CD4-positive, alpha-beta T cell (primary cell): Measurements from ENCODE around the gene PLXNB2. TPM values are rescaled to one million over a fixed set of nuclear protein-coding genes. Genes with fewer than 3 reads are reported as not detected.

Source experiments
- ATAC-seq: fragments of 200-7000 bp; cut with Tn5 transposase; one replicate; pipeline ENCODE4 v1.10.0; 2022; ENCODE audit warnings: mild to moderate bottlenecking; ENCODE audit not compliant: poor library complexity
- CTCF ChIA-PET: fragments of 350-600 bp; sonication (Branson Sonifier 250); formaldehyde crosslinking; loops from one replicate; lab custom pipeline; 2021; ENCODE audit warnings: antibody characterized with exemption, inconsistent platforms; lab: Charles Lee
- POLR2A ChIA-PET: fragments of 350-600 bp; sonication (Branson Sonifier 250); formaldehyde crosslinking; loops from one replicate; lab custom pipeline; 2021; ENCODE audit warnings: antibody characterized with exemption, inconsistent platforms; lab: Charles Lee
- DNase-seq, 14 experiments: peaks; one replicate each; pipeline ENCODE4 v3.0.0-alpha.2; 2013 to 2020; ENCODE audit warnings: mixed read lengths in 2 of 14
- H3K27ac ChIP-seq, 2 donors: one replicate each; pipeline versions ENCODE4 v1.5.1 to v1.7.0; 2013; ENCODE audit warnings: low read length in 2 of 2, low read depth in 1 of 2, mild to moderate bottlenecking in 1 of 2
- H3K27me3 ChIP-seq, 2 experiments: 1 replicate in 1 of 2; 2 replicates in 1 of 2; pipeline versions ENCODE4 v1.6.1 to v1.7.0; 2013; ENCODE audit warnings: low read length in 2 of 2, control low read depth in 1 of 2, mild to moderate bottlenecking in 1 of 2, moderate library complexity in 1 of 2; ENCODE audit not compliant: insufficient read depth in 2 of 2, control insufficient read depth in 1 of 2
- H3K36me3 ChIP-seq: one replicate; pipeline ENCODE4 v1.6.1; 2013; ENCODE audit warnings: low read length, control low read depth; ENCODE audit not compliant: insufficient read depth
- H3K4me1 ChIP-seq: one replicate; pipeline ENCODE4 v1.6.1; 2013; ENCODE audit warnings: low read length, control low read depth; ENCODE audit not compliant: insufficient read depth
- H3K4me3 ChIP-seq: one replicate; pipeline ENCODE4 v1.5.1; 2013; ENCODE audit warnings: mild to moderate bottlenecking, low read length, moderate library complexity
- H3K9me3 ChIP-seq, 2 experiments: 1 replicate in 1 of 2; 2 replicates in 1 of 2; pipeline versions ENCODE4 v1.6.1 to v1.7.0; 2013; ENCODE audit warnings: low read length in 2 of 2, mild to moderate bottlenecking in 2 of 2, control low read depth in 1 of 2, moderate library complexity in 1 of 2; ENCODE audit not compliant: control insufficient read depth in 1 of 2, insufficient read depth in 1 of 2
- H3K27ac Mint-ChIP-seq: one replicate; pipeline ENCODE4 v1.8.0; 2020; ENCODE audit warnings: mixed read lengths
- H3K27me3 Mint-ChIP-seq: one replicate; pipeline ENCODE4 v1.8.0; 2021; ENCODE audit warnings: mixed read lengths
- H3K36me3 Mint-ChIP-seq: one replicate; pipeline ENCODE4 v1.8.0; 2021; ENCODE audit warnings: low read depth, mixed read lengths
- H3K4me1 Mint-ChIP-seq: one replicate; pipeline ENCODE4 v1.8.0; 2021; ENCODE audit warnings: low read depth, mixed read lengths
- H3K4me3 Mint-ChIP-seq: one replicate; pipeline ENCODE4 v1.8.0; 2020; ENCODE audit warnings: mild to moderate bottlenecking, mixed read lengths
- H3K9me3 Mint-ChIP-seq: one replicate; pipeline ENCODE4 v1.8.0; 2020; ENCODE audit warnings: mixed read lengths
- CTCF ChIP-seq: fragments of 200-600 bp; IDR thresholded peaks from one replicate; pipeline ENCODE4 v1.8.0; 2022; ENCODE audit warnings: antibody characterized with exemption, mild to moderate bottlenecking
- intact Hi-C, 2 experiments: fragments of 100-400 bp; cut with DNase I in 1 of 2; cut with micrococcal nuclease in 1 of 2; formaldehyde crosslinking; loops; one replicate each; pipeline versions ENCODE4 v1.15.1 to v1.9.0; 2023 to 2025; cut with DNase I, micrococcal nuclease
- total RNA-seq, 174 experiments: library from RNA in 2 of 174; stranded (reverse) in 2 of 174; gene quantifications; one replicate each; pipeline ENCODE4 v1.2.3 and lab custom pipeline; 2021 to 2026

The PLXNB2 gene
- total RNA-seq, 2 experiments from 2014 or later = 2.8 to 3.9 TPM

DNA sequence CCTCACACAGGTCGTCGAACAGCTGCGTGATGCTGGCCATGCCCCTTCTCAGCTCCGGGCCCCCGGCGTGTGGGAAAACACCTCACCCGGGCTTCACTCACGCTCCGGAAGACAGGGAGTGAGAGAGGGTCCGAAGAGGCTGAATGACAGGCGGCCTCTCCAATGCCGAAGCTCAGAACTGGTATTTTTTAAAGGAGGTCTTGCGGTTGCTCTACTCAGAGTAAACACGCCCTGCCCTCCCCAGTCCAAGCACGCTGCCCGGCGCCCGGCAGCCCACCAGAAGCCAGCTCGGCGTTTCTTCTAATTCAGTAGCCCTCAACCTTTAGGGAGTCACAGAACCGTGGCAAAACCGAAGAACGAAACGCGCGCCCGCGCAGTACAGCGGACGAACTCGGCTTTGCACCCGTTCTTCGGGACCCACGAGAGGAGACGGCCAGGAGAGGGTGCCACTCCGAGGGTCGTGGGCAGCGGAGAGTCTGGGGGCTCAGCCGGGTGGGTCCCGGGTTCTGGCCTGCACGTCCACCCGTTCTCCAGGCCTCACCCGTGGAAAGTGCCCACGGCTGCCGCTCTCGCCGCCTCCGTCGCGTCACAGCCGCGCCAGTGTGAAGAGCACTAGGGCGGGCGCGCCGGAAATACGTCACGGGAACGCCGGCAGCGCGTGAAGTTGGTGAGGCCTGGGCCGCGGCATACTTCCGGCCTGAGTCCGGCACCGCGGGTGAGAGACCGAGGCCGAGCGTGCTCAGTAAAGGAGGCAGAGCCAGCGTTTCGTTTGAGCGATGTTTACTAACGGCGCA lies 62.8 kb downstream of the PLXNB2 start, which contains the start of gene TUBGCP6:
Gene TUBGCP6, minus strand, starts transcription at position 604 of the 794 bp plus-strand sequence. Its CDS starts 564 bp downstream, at position 40.
- ATAC-seq (peak; percentile 73), DNase-seq (peak; percentile 76 to 97 (median 90))
- Mint-ChIP-seq H3K9me3 (no peaks in the 10 kb centered on the region), H3K27me3 (no peaks in the 10 kb centered on the region), H3K36me3 (peaks cover 43% of the 10 kb centered on the region), H3K4me3 (peak within 1 kb of the TSS; percentile 99), H3K4me1 (peaks cover 47% of the 10 kb centered on the region), H3K27ac (peak within 1 kb of the TSS; percentile 89)
- TF ChIP-seq CTCF = peak; percentile 33
- H3K36me3 ChIP-seq = peaks cover 38% of the 10 kb centered on the region
- CTCF ChIA-PET = interaction anchor here (1.4 to 3.1 kb wide), 4 partner anchors 32 to 318 kb away, joined by 3 to 16 read pairs (median 4); partner anchors contain the start of genes SCO2 and SYCE3
- H3K4me3 ChIP-seq = peak within 1 kb of the TSS; percentile 100
- H3K27me3 ChIP-seq = no peaks in the 10 kb centered on the region
- H3K27ac ChIP-seq = peak within 1 kb of the TSS; percentile 98
- intact Hi-C loops = loop anchor here in 1 of 2 experiments (1.0 to 5.0 kb wide), 3 partner anchors 57 to 264 kb away; partner anchors contain the start of genes NCAPH2, PPP6R2 and TRABD
- H3K4me1 ChIP-seq = peaks cover 92% of the 10 kb centered on the region
- POLR2A ChIA-PET = interaction anchor here (0.7 to 3.8 kb wide), 11 partner anchors 33 to 376 kb away, joined by 3 to 31 read pairs (median 6); partner anchors contain the start of genes DENND6B and SCO2
- H3K9me3 ChIP-seq = no peaks in the 10 kb centered on the region

DNA sequence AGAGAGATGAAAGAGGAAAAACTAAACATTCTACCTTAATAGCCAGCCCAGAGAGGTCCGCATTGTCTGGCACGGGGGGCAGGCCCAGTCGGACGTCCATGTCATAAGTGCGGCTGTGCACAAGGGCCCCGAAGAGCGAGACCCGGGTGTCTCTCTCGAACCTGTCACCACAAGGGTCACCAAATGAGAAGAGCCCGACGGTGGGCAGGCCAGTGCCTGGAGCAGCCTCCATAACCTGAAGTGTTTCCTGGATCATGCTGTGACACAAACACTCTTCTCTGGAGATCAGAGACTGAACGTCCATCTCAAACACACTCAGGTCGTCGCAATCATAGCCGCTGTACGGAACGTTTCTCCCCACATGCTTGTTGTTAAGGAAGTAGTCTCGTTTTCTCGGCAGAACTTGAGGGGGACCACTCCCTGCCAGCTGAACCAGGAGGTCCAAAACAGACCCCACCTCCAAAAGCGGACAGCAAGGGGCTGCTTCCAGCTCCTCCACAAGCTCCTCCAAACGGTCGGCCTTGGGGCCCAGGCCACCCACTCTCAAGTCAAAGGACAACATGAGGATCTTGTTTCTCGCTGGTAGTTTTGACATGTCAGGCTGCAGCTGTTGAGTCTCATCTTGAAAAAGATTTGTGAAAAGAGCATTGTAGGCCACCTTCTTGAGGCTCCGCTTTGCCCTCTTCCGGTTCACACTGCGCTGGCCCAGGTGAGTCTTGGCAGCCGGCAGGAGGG lies 63.6 kb downstream of the PLXNB2 start:
- H3K9me3 Mint-ChIP-seq = no peaks in the 10 kb centered on the region
- H3K27me3 Mint-ChIP-seq = no peaks in the 10 kb centered on the region
- Histone ChIP-seq H3K36me3 (peaks cover 43% of the 10 kb centered on the region), H3K27me3 (no peaks in the 10 kb centered on the region), H3K4me3 (peak overlapping the region; percentile 100), H3K4me1 (peaks cover 86% of the 10 kb centered on the region), H3K9me3 (no peaks in the 10 kb centered on the region), H3K27ac (peak overlapping the region; percentile 98)
- peaks cover 47% of the 10 kb centered on the region for H3K4me1 Mint-ChIP-seq
- DNase-seq (peak in 1 of 14 experiments; percentile 37), ATAC-seq (no peak)
- CTCF ChIA-PET = interaction anchor here (1.4 to 3.1 kb wide), 4 partner anchors 33 to 319 kb away, joined by 3 to 16 read pairs (median 4); partner anchors contain the start of genes SCO2 and SYCE3
- intact Hi-C loops = loop anchor here in 1 of 2 experiments (5.0 kb wide), 1 partner anchor 57 kb away; the partner anchor contains the start of gene TRABD
- H3K27ac Mint-ChIP-seq = peak overlapping the region; percentile 89
- H3K36me3 Mint-ChIP-seq = peaks cover 46% of the 10 kb centered on the region
- peak overlapping the region; percentile 99 for H3K4me3 Mint-ChIP-seq
- no peak for TF ChIP-seq CTCF
- POLR2A ChIA-PET = interaction anchor here (0.7 to 3.8 kb wide), 11 partner anchors 33 to 377 kb away, joined by 3 to 31 read pairs (median 6); partner anchors contain the start of genes DENND6B and SCO2
